HepG2 (cell line): Measurements from ENCODE around the gene SEPTIN2. TPM values are rescaled to one million over a fixed set of nuclear protein-coding genes. Genes with fewer than 3 reads are reported as not detected.
"Not testable (repeated sequence)": the region's sequence is repeated elsewhere in the genome, so short reads cannot be mapped to it uniquely, and the experiment has no call there.

Experiments used
- ATAC-seq: fragments of 200-7000 bp; cut with Tn5 transposase; 3 replicates; pipeline ENCODE4 v1.9.1; 2020; ENCODE audit warnings: mild to moderate bottlenecking, moderate library complexity
- BruUV-seq: library from RNA; stranded (reverse); fragments of 400-500 nt; replicated peaks from 2 replicates; lab custom pipeline; 2021; lab: Mats Ljungman, UMichigan
- CTCF ChIA-PET: fragments of 300-600 bp; formaldehyde crosslinking; extraction: SDS; loops from one replicate; lab custom pipeline; 2021; ENCODE audit warnings: low total read pairs, inconsistent platforms, low intra/inter-chr PET ratio; lab: Yijun Ruan, JAX
- POLR2A ChIA-PET: fragments of 350-600 bp; sonication (Branson Sonifier 250); formaldehyde crosslinking; loops from one replicate; lab custom pipeline; 2020; ENCODE audit warnings: antibody characterized with exemption, inconsistent platforms; lab: Yijun Ruan, JAX
- DNase-seq: peaks from one replicate; pipeline ENCODE4 v3.0.0-alpha.2; 2015; ENCODE audit warnings: low spot score
- FAIRE-seq: peaks from 3 replicates; lab custom pipeline; 2011; peaks lifted over from hg19 to GRCh38; lab: Jason Lieb, UNC
- H2AFZ ChIP-seq: one replicate; pipeline ENCODE4 v1.6.1; 2011; ENCODE audit warnings: low read length, inconsistent platforms
- H3K27ac ChIP-seq: fragments of 300-600 bp; 3 replicates; pipeline ENCODE4 v1.8.0; 2011; ENCODE audit warnings: mixed run types, mild to moderate bottlenecking, mixed read lengths, low read length, inconsistent platforms; ENCODE audit not compliant: insufficient read depth; ENCODE audit errors: extremely low read length
- H3K27me3 ChIP-seq, 2 experiments: fragments of 200-600 bp in 1 of 2; 2 replicates in 1 of 2; 3 replicates in 1 of 2; pipeline versions ENCODE4 v1.6.0 to v1.8.0; 2011; ENCODE audit warnings: low read length in 2 of 2, mild to moderate bottlenecking in 2 of 2, moderate library complexity in 2 of 2, inconsistent platforms in 1 of 2; ENCODE audit not compliant: insufficient read depth in 2 of 2, control insufficient read depth in 1 of 2
- H3K36me3 ChIP-seq, 2 experiments: fragments of 200-600 bp in 1 of 2; replicated peaks in 1 of 2; 2 replicates in 1 of 2; 3 replicates in 1 of 2; pipeline versions ENCODE4 v1.5.1 to v1.8.0; 2011; ENCODE audit warnings: low read length in 2 of 2, inconsistent platforms in 1 of 2; ENCODE audit not compliant: insufficient read depth in 2 of 2, control insufficient read depth in 1 of 2
- H3K4me1 ChIP-seq: 2 replicates; pipeline ENCODE4 v1.5.1; 2012; ENCODE audit warnings: low read length, inconsistent platforms; ENCODE audit not compliant: insufficient read depth
- H3K4me2 ChIP-seq: 2 replicates; pipeline ENCODE4 v1.6.0; 2011; ENCODE audit warnings: low read depth, low read length, inconsistent platforms
- H3K4me3 ChIP-seq, 3 experiments: fragments of 200-600 bp in 1 of 3; sonication (generic), shearing (Covaris generic) in 1 of 3; replicated peaks in 1 of 3; 2 replicates each; pipeline ENCODE4 v1.5.1; 2011 to 2016; ENCODE audit warnings: low read length in 3 of 3, inconsistent platforms in 2 of 3, low read depth in 2 of 3, mild to moderate bottlenecking in 2 of 3, control low read depth in 1 of 3, mixed read lengths in 1 of 3; ENCODE audit not compliant: insufficient read depth in 1 of 3
- H3K79me2 ChIP-seq: one replicate; pipeline ENCODE4 v1.6.1; 2011; ENCODE audit warnings: low read length, inconsistent platforms; ENCODE audit not compliant: insufficient read depth
- H3K9ac ChIP-seq: 2 replicates; pipeline ENCODE4 v1.6.0; 2011; ENCODE audit warnings: mild to moderate bottlenecking, low read depth, low read length, inconsistent platforms; ENCODE audit not compliant: insufficient read depth
- H3K9me3 ChIP-seq: 2 replicates; pipeline ENCODE4 v1.5.1; 2012; ENCODE audit warnings: mild to moderate bottlenecking, low read length
- H4K20me1 ChIP-seq: 2 replicates; pipeline ENCODE4 v1.6.0; 2011; ENCODE audit warnings: inconsistent platforms, mild to moderate bottlenecking, low read length, moderate library complexity; ENCODE audit not compliant: insufficient read depth
- CTCF ChIP-seq: sonication (generic); formaldehyde crosslinking; IDR thresholded peaks from 2 replicates; pipeline ENCODE4 v1.5.0; 2020; ENCODE audit warnings: mild to moderate bottlenecking, missing genetic modification reagents, moderate library complexity
- DRAP1 ChIP-seq: IDR thresholded peaks from 2 replicates; pipeline ENCODE4 v1.6.1; 2016; ENCODE audit warnings: missing genetic modification reagents, missing compliant biosample characterization
- FOXA3 ChIP-seq: IDR thresholded peaks from 2 replicates; pipeline ENCODE4 v1.6.1; 2016; ENCODE audit warnings: missing genetic modification reagents, missing compliant biosample characterization
- FOXK2 ChIP-seq: fragments of 450-650 bp; IDR thresholded peaks from 2 replicates; pipeline ENCODE4 v1.6.1; 2016
- HMGXB4 ChIP-seq, 2 experiments: sonication (generic) in 1 of 2; formaldehyde crosslinking in 1 of 2; IDR thresholded peaks; 2 replicates each; pipeline versions ENCODE4 v1.4.0 to v1.6.1; 2018 to 2020; ENCODE audit warnings: missing genetic modification reagents in 2 of 2, borderline replicate concordance in 1 of 2, low read depth in 1 of 2, mild to moderate bottlenecking in 1 of 2, missing biosample characterization in 1 of 2
- HOXD1 ChIP-seq: sonication (generic); formaldehyde crosslinking; IDR thresholded peaks from 2 replicates; pipeline ENCODE4 v1.5.0; 2020; ENCODE audit warnings: missing genetic modification reagents
- RAD21 ChIP-seq: fragments of 450-650 bp; formaldehyde crosslinking; IDR thresholded peaks from 2 replicates; pipeline ENCODE4 v1.5.0; 2020; ENCODE audit warnings: mild to moderate bottlenecking
- SMAD1 ChIP-seq: sonication (generic); formaldehyde crosslinking; IDR thresholded peaks from 2 replicates; pipeline ENCODE4 v1.4.0; 2020; ENCODE audit warnings: missing genetic modification reagents, low read depth, mild to moderate bottlenecking, borderline replicate concordance
- SMC3 ChIP-seq: IDR thresholded peaks from 2 replicates; pipeline ENCODE4 v1.6.1; 2011; ENCODE audit warnings: low read length, improper control_type of control experiment
- SOX6 ChIP-seq, 2 experiments: fragments of 450-650 bp in 1 of 2; sonication (generic) in 1 of 2; formaldehyde crosslinking in 1 of 2; IDR thresholded peaks; 2 replicates each; pipeline versions ENCODE4 v1.4.0 to v1.6.1; 2017 to 2020; ENCODE audit warnings: antibody characterized with exemption in 1 of 2, mild to moderate bottlenecking in 1 of 2, missing genetic modification reagents in 1 of 2
- STAG1 ChIP-seq: sonication (generic); formaldehyde crosslinking; IDR thresholded peaks from 2 replicates; pipeline ENCODE4 v1.4.0; 2020; ENCODE audit warnings: missing genetic modification reagents
- ZIK1 ChIP-seq: sonication (generic); formaldehyde crosslinking; IDR thresholded peaks from 2 replicates; pipeline ENCODE4 v1.5.0; 2020; ENCODE audit warnings: mild to moderate bottlenecking, low read depth, missing genetic modification reagents, borderline replicate concordance
- ZMYM4 ChIP-seq: sonication (generic); formaldehyde crosslinking; IDR thresholded peaks from 2 replicates; pipeline ENCODE4 v1.8.1; 2023; ENCODE audit warnings: mild to moderate bottlenecking, missing genetic modification reagents
- ZNF124 ChIP-seq: sonication (generic); formaldehyde crosslinking; IDR thresholded peaks from 2 replicates; pipeline ENCODE4 v1.4.0; 2020; ENCODE audit warnings: missing genetic modification reagents
- ZNF383 ChIP-seq: sonication (generic); formaldehyde crosslinking; IDR thresholded peaks from 2 replicates; pipeline ENCODE4 v1.4.0; 2020; ENCODE audit warnings: missing genetic modification reagents, mild to moderate bottlenecking, borderline replicate concordance
- ZNF510 ChIP-seq: sonication (generic); formaldehyde crosslinking; IDR thresholded peaks from 2 replicates; pipeline ENCODE4 v1.4.0; 2020; ENCODE audit warnings: low read depth, mild to moderate bottlenecking, missing genetic modification reagents
- ZNF724P ChIP-seq: sonication (generic); formaldehyde crosslinking; IDR thresholded peaks from 2 replicates; pipeline ENCODE4 v1.8.0; 2022; ENCODE audit warnings: missing genetic modification reagents, borderline replicate concordance
- ZNF782 ChIP-seq: sonication (generic); formaldehyde crosslinking; IDR thresholded peaks from 2 replicates; pipeline ENCODE4 v1.4.0; 2020; ENCODE audit warnings: missing genetic modification reagents, mild to moderate bottlenecking, borderline replicate concordance
- WGBS: methylation state at CpG from one replicate; pipeline ENCODE4 v1.1.6; 2017; ENCODE audit warnings: low lambda C conversion rate; 5-methylcytosine and 5-hydroxymethylcytosine counted together
- in situ Hi-C: cut with HindIII; loops from 2 replicates; pipeline ENCODE4 v1.10.0; 2017; ENCODE audit warnings: low pct_unique_long_range_greater_than_20kb; ENCODE audit not compliant: extremely low pct_ligation_motif_present
- intact Hi-C: fragments of 100-400 bp; cut with micrococcal nuclease; formaldehyde crosslinking; loops from one replicate; pipeline ENCODE4 v1.10.0; 2022; ENCODE audit not compliant: unreplicated experiment
- polyA plus RNA-seq, 8 experiments: library from polyadenylated mRNA; depleted of rRNA in 3 of 8; stranded (reverse) in 7 of 8; unstranded in 1 of 8; fragments of >200 nt; fragmentation: Illumina TruSeq in 4 of 8; extraction: Trizol in 4 of 8; gene quantifications; 2 replicates each; pipeline versions ENCODE4 v1.2.1 to v1.2.3, GENCODE V29; 2011 to 2016; ENCODE audit warnings: low read depth in 4 of 8, missing spikeins in 1 of 8, mixed read lengths in 1 of 8; ENCODE audit not compliant: insufficient read depth in 1 of 8
- total RNA-seq, 5 experiments: library from RNA; depleted of rRNA; stranded (reverse); fragments of >200 nt; fragmentation: Illumina TruSeq; extraction: Trizol; gene quantifications; 2 replicates each; pipeline ENCODE4 v1.2.3, GENCODE V29; 2016; ENCODE audit warnings: low read depth in 1 of 5

SEPTIN2 gene
- total and polyA plus RNA-seq, 2 of the 13 experiments (the other 11 are each of a cell fraction or from before 2014, with no cell fraction given): 493 to 733 TPM

- peak; percentile 64 for TF ChIP-seq RAD21
- TF ChIP-seq FOXA3 (CRISPR knock-in tag): 0 out of 2 replicates have a peak, but pooled peaks have one; percentile 17
- TF ChIP-seq ZNF383 (CRISPR knock-in tag): 0 out of 2 replicates have a peak, but pooled peaks have one; percentile 57
- TF ChIP-seq STAG1: peak; percentile 83
- 0 out of 2 replicates have a peak, but pooled peaks have one; percentile 19 for TF ChIP-seq ZNF782
- TF ChIP-seq HOXD1 (CRISPR knock-in tag): no peak
- TF ChIP-seq FOXK2: no peak
- no peak for TF ChIP-seq SMAD1 (CRISPR knock-in tag)
- TF ChIP-seq CTCF: peak; percentile 69
- 0 out of 2 replicates have a peak, but pooled peaks have one; percentile 36 for TF ChIP-seq ZNF510 (CRISPR knock-in tag)
- TF ChIP-seq ZNF724P: no peak
- TF ChIP-seq SOX6 (IDR thresholded peaks at IDR 0.05): no peak
- TF ChIP-seq SOX6 (CRISPR knock-in tag; IDR thresholded peaks at IDR 0.05): 0 out of 2 replicates have a peak, but pooled peaks have one; percentile 16
- peak; percentile 78 for TF ChIP-seq SMC3
- TF ChIP-seq HMGXB4 (CRISPR knock-in tag; IDR thresholded peaks at IDR 0.05; ENCODE audit: borderline replicate concordance in 1 of 2, low read depth in 1 of 2): 0 out of 4 replicates have a peak, but pooled peaks of 1 of the 2 experiments have one; percentile 31
- peak; percentile 59; the same call in 1 of the 2 replicates for TF ChIP-seq ZNF124
- TF ChIP-seq ZIK1 (CRISPR knock-in tag): no peak
- no peak for TF ChIP-seq ZMYM4 (CRISPR knock-in tag)
- TF ChIP-seq DRAP1 (CRISPR knock-in tag): no peak
Observed at GRCh38 chr2:241391892-241392665, 76.4 kb downstream of the SEPTIN2 start (continued).

- H3K9ac ChIP-seq, H3K27ac ChIP-seq, H3K79me2 ChIP-seq, H3K9me3 ChIP-seq, FAIRE-seq, in situ Hi-C loops, DNase-seq, H3K4me1 ChIP-seq, ATAC-seq, H3K27me3 ChIP-seq, H2AFZ ChIP-seq, H4K20me1 ChIP-seq, H3K4me2 ChIP-seq, BruUV-seq, H3K4me3 ChIP-seq: not testable (repeated sequence)
- H3K36me3 ChIP-seq: peaks cover 9 to 20% of the 10 kb centered on the region in 2 experiments; a peak in 4 of 5 replicates
- intact Hi-C loops: loop anchor here (2.0 kb wide), 1 partner anchor 34 kb away; no protein-coding TSS in a partner anchor
- 94% methylated on average over 4 of the region's 4 CpGs for WGBS
- CTCF ChIA-PET: interaction anchor here (1.2 kb wide), 1 partner anchor 33 kb away, joined by 3 read pairs; no protein-coding TSS in a partner anchor
- POLR2A ChIA-PET: interaction anchor here (1.7 to 1.9 kb wide), 2 partner anchors 34 to 36 kb away, joined by 5 to 6 read pairs; partner anchors contain the start of gene FARP2
Observed at GRCh38 chr2:241392753-241393152, 77.0 kb downstream of the SEPTIN2 start.
